HepG2 (cell line): Measurements from ENCODE around the gene HSP90AB1. TPM values are rescaled to one million over a fixed set of nuclear protein-coding genes. Genes with fewer than 3 reads are reported as not detected.

ENCODE experiments used
- FOXC1 ChIP-seq: sonication (generic); formaldehyde crosslinking; IDR thresholded peaks from 2 replicates; pipeline ENCODE4 v1.8.0; 2022; ENCODE audit warnings: mild to moderate bottlenecking, missing genetic modification reagents, borderline replicate concordance
- GPN1 ChIP-seq: sonication (generic); formaldehyde crosslinking; IDR thresholded peaks from 2 replicates; pipeline ENCODE4 v1.5.1; 2020; ENCODE audit warnings: missing genetic modification reagents, borderline replicate concordance
- HNRNPH1 ChIP-seq: fragments of 200-400 bp; formaldehyde crosslinking; optimal IDR thresholded peaks from 2 replicates; pipeline ENCODE3; 2017; ENCODE audit warnings: mild to moderate bottlenecking, low read depth, low read length
- KMT2B ChIP-seq: IDR thresholded peaks from 2 replicates; pipeline ENCODE4 v1.6.1; 2016; ENCODE audit warnings: missing genetic modification reagents, missing compliant biosample characterization
- MYNN ChIP-seq: sonication (generic); formaldehyde crosslinking; IDR thresholded peaks from 2 replicates; pipeline ENCODE4 v1.4.0; 2020; ENCODE audit warnings: mild to moderate bottlenecking, low read depth, missing genetic modification reagents
- PHF8 ChIP-seq: sonication (generic); formaldehyde crosslinking; IDR thresholded peaks from 2 replicates; pipeline ENCODE4 v1.5.0; 2020; ENCODE audit warnings: missing genetic modification reagents
- SP4 ChIP-seq: sonication (generic); formaldehyde crosslinking; IDR thresholded peaks from 2 replicates; pipeline ENCODE4 v1.8.1; 2023; ENCODE audit warnings: mild to moderate bottlenecking, missing genetic modification reagents
- TBP ChIP-seq: sonication (generic); formaldehyde crosslinking; IDR thresholded peaks from 2 replicates; pipeline ENCODE4 v1.5.0; 2020; ENCODE audit warnings: missing genetic modification reagents
- ZNF207 ChIP-seq: fragments of 450-650 bp; IDR thresholded peaks from 2 replicates; pipeline ENCODE4 v1.6.1; 2016; ENCODE audit warnings: antibody characterized with exemption, borderline replicate concordance
- ZNF317 ChIP-seq: sonication (generic); formaldehyde crosslinking; IDR thresholded peaks from 2 replicates; pipeline ENCODE4 v1.5.0; 2020; ENCODE audit warnings: mild to moderate bottlenecking, missing genetic modification reagents
- ZNF326 ChIP-seq: sonication (generic); formaldehyde crosslinking; IDR thresholded peaks from 2 replicates; pipeline ENCODE4 v1.4.0; 2020; ENCODE audit warnings: missing genetic modification reagents, borderline replicate concordance
- ZNF546 ChIP-seq: sonication (generic); formaldehyde crosslinking; conservative IDR thresholded peaks from 2 replicates; pipeline ENCODE4 v1.8.1; 2023; ENCODE audit warnings: mild to moderate bottlenecking, missing genetic modification reagents
- ZNF567 ChIP-seq: sonication (generic); formaldehyde crosslinking; IDR thresholded peaks from 2 replicates; pipeline ENCODE4 v1.8.1; 2023; ENCODE audit warnings: mild to moderate bottlenecking, missing genetic modification reagents, borderline replicate concordance
- ZNF607 ChIP-seq: sonication (generic); formaldehyde crosslinking; IDR thresholded peaks from 2 replicates; pipeline ENCODE4 v1.5.1; 2020; ENCODE audit warnings: missing genetic modification reagents, mild to moderate bottlenecking, borderline replicate concordance
- ZNF615 ChIP-seq: sonication (generic); formaldehyde crosslinking; IDR thresholded peaks from 2 replicates; pipeline ENCODE4 v1.5.0; 2020; ENCODE audit warnings: mild to moderate bottlenecking, missing genetic modification reagents, borderline replicate concordance
- ZNF891 ChIP-seq: sonication (generic); formaldehyde crosslinking; IDR thresholded peaks from 2 replicates; pipeline ENCODE4 v1.5.0; 2020; ENCODE audit warnings: mild to moderate bottlenecking, missing genetic modification reagents
- polyA plus RNA-seq, 8 experiments: library from polyadenylated mRNA; depleted of rRNA in 3 of 8; stranded (reverse) in 7 of 8; unstranded in 1 of 8; fragments of >200 nt; fragmentation: Illumina TruSeq in 4 of 8; extraction: Trizol in 4 of 8; gene quantifications; 2 replicates each; pipeline versions ENCODE4 v1.2.1 to v1.2.3, GENCODE V29; 2011 to 2016; ENCODE audit warnings: low read depth in 4 of 8, missing spikeins in 1 of 8, mixed read lengths in 1 of 8; ENCODE audit not compliant: insufficient read depth in 1 of 8
- total RNA-seq, 5 experiments: library from RNA; depleted of rRNA; stranded (reverse); fragments of >200 nt; fragmentation: Illumina TruSeq; extraction: Trizol; gene quantifications; 2 replicates each; pipeline ENCODE4 v1.2.3, GENCODE V29; 2016; ENCODE audit warnings: low read depth in 1 of 5
- TF ChIP-seq, protein P1 (sequence below), 2 experiments: sonication (generic) in 1 of 2; formaldehyde crosslinking in 1 of 2; IDR thresholded peaks; 2 replicates each; pipeline versions ENCODE4 v1.4.0 to v1.6.1; 2018 to 2020; ENCODE audit warnings: missing genetic modification reagents in 2 of 2, borderline replicate concordance in 1 of 2, low read depth in 1 of 2, mild to moderate bottlenecking in 1 of 2, missing biosample characterization in 1 of 2
- TF ChIP-seq, protein P2 (sequence below): sonication (generic); formaldehyde crosslinking; IDR thresholded peaks from 2 replicates; pipeline ENCODE4 v1.4.0; 2020; ENCODE audit warnings: missing genetic modification reagents, borderline replicate concordance
- TF ChIP-seq, protein P3 (sequence below): sonication (generic); formaldehyde crosslinking; IDR thresholded peaks from 2 replicates; pipeline ENCODE4 v1.4.0; 2020; ENCODE audit warnings: missing genetic modification reagents, mild to moderate bottlenecking, borderline replicate concordance
- TF ChIP-seq, protein P4 (sequence below): sonication (generic); formaldehyde crosslinking; IDR thresholded peaks from 2 replicates; pipeline ENCODE4 v1.9.0; 2022; ENCODE audit warnings: low read depth, missing genetic modification reagents

HSP90AB1 gene
- total and polyA plus RNA-seq, 2 of the 13 experiments (the other 11 are each of a cell fraction or from before 2014, with no cell fraction given), result 1,325 to 1,472 TPM

DNA sequence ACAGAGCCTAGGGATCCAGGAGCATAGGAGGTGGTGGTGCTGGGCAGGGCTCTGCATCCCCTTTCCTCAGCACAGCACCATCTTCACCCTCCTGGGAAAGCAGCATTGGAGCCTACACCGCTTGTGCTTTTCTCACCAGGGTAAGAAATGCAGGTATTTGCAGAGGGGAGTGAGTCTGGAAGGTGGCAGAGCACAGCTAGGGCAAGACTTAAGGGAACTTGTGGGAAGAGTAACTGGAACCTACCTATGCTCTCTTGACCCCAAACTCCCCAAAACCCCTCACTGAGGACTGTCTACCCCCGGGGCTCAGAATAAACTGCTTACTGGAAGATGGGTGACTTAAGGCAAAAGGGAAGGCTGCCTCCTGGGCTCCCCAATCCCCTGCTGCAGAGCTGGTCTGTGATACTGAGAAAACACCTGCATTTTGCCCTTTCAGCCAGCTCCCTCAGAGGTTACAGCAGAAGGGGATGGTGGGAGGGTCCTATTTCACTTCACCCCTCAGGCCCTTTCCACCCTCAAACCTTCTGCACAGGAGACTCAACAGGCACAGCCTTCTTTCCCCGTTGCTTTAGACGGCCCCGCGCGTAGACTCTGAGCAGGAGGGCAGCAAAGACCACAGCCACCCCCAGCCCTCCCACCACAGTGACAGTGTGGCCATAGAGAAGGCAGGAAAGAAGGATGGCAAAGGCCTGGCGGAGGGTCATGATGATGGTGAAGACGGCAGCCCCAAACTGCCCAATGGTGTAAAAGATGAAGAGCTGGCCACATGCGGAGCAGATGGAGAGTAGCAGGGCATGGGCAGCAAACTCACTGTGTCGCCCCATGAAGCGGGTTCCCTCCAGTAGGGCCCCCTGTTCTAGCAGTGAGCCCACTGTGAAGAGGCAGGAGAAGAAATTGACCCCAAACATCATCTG lies 7.5 kb downstream of the HSP90AB1 start (continued):
- peak; percentile 69 for TF ChIP-seq HNRNPH1
- no peak for TF ChIP-seq TBP (CRISPR knock-in tag)
- TF ChIP-seq, protein P1, sequence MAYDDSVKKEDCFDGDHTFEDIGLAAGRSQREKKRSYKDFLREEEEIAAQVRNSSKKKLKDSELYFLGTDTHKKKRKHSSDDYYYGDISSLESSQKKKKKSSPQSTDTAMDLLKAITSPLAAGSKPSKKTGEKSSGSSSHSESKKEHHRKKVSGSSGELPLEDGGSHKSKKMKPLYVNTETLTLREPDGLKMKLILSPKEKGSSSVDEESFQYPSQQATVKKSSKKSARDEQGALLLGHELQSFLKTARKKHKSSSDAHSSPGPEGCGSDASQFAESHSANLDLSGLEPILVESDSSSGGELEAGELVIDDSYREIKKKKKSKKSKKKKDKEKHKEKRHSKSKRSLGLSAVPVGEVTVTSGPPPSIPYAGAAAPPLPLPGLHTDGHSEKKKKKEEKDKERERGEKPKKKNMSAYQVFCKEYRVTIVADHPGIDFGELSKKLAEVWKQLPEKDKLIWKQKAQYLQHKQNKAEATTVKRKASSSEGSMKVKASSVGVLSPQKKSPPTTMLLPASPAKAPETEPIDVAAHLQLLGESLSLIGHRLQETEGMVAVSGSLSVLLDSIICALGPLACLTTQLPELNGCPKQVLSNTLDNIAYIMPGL (CRISPR knock-in tag; IDR thresholded peaks at IDR 0.05; ENCODE audit: borderline replicate concordance in 1 of 2, low read depth in 1 of 2), result no peak
- TF ChIP-seq, protein P2, sequence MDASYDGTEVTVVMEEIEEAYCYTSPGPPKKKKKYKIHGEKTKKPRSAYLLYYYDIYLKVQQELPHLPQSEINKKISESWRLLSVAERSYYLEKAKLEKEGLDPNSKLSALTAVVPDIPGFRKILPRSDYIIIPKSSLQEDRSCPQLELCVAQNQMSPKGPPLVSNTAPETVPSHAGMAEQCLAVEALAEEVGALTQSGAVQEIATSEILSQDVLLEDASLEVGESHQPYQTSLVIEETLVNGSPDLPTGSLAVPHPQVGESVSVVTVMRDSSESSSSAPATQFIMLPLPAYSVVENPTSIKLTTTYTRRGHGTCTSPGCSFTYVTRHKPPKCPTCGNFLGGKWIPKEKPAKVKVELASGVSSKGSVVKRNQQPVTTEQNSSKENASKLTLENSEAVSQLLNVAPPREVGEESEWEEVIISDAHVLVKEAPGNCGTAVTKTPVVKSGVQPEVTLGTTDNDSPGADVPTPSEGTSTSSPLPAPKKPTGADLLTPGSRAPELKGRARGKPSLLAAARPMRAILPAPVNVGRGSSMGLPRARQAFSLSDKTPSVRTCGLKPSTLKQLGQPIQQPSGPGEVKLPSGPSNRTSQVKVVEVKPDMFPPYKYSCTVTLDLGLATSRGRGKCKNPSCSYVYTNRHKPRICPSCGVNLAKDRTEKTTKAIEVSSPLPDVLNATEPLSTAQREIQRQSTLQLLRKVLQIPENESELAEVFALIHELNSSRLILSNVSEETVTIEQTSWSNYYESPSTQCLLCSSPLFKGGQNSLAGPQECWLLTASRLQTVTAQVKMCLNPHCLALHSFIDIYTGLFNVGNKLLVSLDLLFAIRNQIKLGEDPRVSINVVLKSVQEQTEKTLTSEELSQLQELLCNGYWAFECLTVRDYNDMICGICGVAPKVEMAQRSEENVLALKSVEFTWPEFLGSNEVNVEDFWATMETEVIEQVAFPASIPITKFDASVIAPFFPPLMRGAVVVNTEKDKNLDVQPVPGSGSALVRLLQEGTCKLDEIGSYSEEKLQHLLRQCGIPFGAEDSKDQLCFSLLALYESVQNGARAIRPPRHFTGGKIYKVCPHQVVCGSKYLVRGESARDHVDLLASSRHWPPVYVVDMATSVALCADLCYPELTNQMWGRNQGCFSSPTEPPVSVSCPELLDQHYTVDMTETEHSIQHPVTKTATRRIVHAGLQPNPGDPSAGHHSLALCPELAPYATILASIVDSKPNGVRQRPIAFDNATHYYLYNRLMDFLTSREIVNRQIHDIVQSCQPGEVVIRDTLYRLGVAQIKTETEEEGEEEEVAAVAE (CRISPR knock-in tag), result no peak
- no peak for TF ChIP-seq ZNF207
- TF ChIP-seq ZNF567 (CRISPR knock-in tag), result no peak
- no peak for TF ChIP-seq FOXC1 (CRISPR knock-in tag)
- TF ChIP-seq GPN1, result no peak
- TF ChIP-seq MYNN (CRISPR knock-in tag), result no peak
- TF ChIP-seq ZNF607 (CRISPR knock-in tag), result no peak
- TF ChIP-seq KMT2B (CRISPR knock-in tag), result no peak
- TF ChIP-seq ZNF546, result no peak
- no peak for TF ChIP-seq SP4 (CRISPR knock-in tag)
- 0 out of 2 replicates have a peak, but pooled peaks have one; percentile 28 for TF ChIP-seq ZNF317 (CRISPR knock-in tag)
- TF ChIP-seq ZNF326 (CRISPR knock-in tag), result no peak
- TF ChIP-seq, protein P3, sequence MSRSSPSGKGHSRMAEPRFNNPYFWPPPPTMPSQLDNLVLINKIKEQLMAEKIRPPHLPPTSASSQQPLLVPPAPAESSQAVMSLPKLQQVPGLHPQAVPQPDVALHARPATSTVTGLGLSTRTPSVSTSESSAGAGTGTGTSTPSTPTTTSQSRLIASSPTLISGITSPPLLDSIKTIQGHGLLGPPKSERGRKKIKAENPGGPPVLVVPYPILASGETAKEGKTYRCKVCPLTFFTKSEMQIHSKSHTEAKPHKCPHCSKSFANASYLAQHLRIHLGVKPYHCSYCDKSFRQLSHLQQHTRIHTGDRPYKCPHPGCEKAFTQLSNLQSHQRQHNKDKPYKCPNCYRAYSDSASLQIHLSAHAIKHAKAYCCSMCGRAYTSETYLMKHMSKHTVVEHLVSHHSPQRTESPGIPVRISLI, result no peak
- no peak for TF ChIP-seq ZNF615
- TF ChIP-seq PHF8 (CRISPR knock-in tag), result no peak
- no peak for TF ChIP-seq ZNF891 (CRISPR knock-in tag)
- TF ChIP-seq, protein P4, sequence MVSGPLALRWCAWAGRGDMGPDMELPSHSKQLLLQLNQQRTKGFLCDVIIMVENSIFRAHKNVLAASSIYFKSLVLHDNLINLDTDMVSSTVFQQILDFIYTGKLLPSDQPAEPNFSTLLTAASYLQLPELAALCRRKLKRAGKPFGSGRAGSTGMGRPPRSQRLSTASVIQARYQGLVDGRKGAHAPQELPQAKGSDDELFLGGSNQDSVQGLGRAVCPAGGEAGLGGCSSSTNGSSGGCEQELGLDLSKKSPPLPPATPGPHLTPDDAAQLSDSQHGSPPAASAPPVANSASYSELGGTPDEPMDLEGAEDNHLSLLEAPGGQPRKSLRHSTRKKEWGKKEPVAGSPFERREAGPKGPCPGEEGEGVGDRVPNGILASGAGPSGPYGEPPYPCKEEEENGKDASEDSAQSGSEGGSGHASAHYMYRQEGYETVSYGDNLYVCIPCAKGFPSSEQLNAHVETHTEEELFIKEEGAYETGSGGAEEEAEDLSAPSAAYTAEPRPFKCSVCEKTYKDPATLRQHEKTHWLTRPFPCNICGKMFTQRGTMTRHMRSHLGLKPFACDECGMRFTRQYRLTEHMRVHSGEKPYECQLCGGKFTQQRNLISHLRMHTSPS (CRISPR knock-in tag), result no peak
